ENCODE measurements around the gene CCDC197.

Gene CCDC197

DNA sequence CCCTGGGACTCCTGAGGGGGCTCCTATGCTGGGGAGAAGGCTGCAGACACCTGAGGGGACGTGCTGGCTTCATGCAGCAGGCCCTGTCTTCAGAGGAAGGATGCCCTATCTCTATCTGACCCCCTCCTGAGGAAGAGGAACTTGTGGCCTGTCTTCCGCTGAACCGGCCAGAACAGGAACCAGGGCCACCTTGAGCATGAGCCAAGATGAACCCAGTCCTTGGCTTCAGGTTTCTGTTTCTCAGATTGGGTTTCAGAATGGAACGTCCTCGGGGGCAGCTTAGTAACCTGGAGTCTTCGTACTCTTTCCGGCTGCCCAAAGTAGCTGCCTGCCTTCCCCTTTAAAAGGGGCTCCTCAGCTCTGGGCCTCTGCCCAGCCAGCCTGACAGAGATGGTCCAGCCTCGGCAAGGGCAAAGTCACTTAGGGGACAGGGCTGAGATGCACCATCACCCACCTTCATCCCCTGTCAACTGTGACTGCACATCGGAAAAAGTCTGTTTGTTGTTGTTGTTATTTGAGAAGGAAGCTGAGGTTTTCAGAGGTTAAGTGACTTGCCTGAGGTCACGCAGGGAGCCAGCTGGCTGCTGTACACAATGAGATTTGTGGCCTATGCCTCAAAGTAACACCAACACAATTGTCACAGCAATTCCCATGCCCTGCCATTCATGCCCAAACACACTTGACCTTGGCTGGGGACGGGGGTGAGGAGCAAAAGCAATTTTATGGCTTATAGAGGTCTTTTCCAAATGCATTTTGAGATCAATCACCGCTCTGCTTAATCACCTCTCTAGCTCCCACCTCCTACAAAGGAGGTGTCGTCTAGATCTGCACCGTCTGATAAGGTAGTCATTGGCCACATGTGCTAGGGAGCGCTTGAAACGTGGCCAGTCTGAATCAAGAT is 34.1 kb upstream of the CCDC197 start:
- DNase-seq = no peak

- DNase-seq = no peak
Measured at GRCh38 chr14:93963692-93964091, 33.4 kb upstream of the CCDC197 start.

GRCh38 chr14:93964281-93964680 is 32.8 kb upstream of the CCDC197 start:
- no peak for DNase-seq

GRCh38 chr14:93964820-93965286 is 32.2 kb upstream of the CCDC197 start:
- DNase-seq = no peak

- no peak for DNase-seq
Measured at GRCh38 chr14:93965287-93965821, 31.7 kb upstream of the CCDC197 start.

GRCh38 chr14:93965946-93966474 is 31.1 kb upstream of the CCDC197 start:
- no peak for DNase-seq

GRCh38 chr14:93967637-93968250 is 29.4 kb upstream of the CCDC197 start:
- no peak for DNase-seq

GRCh38 chr14:93969082-93969828 is 27.8 kb upstream of the CCDC197 start:
- DNase-seq = no peak

DNA sequence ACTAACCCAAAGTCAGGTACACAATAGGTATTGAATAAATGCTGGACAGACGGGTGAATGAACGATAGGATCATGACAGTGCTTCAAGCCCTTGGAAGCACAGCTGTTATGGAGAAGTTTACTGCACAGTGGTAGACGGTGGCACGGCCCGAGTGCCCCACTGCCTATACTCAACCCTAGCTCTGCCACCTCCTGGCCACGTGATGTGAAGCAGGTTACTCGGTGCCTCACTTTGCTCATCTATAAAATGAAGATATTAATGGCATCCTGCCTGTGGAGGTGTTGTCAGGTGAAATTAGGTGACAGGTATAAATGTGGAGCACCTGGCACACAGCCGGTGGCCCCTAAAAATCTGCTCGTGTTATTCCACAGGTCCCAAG is 26.5 kb upstream of the CCDC197 start:
- DNase-seq = no peak

DNA sequence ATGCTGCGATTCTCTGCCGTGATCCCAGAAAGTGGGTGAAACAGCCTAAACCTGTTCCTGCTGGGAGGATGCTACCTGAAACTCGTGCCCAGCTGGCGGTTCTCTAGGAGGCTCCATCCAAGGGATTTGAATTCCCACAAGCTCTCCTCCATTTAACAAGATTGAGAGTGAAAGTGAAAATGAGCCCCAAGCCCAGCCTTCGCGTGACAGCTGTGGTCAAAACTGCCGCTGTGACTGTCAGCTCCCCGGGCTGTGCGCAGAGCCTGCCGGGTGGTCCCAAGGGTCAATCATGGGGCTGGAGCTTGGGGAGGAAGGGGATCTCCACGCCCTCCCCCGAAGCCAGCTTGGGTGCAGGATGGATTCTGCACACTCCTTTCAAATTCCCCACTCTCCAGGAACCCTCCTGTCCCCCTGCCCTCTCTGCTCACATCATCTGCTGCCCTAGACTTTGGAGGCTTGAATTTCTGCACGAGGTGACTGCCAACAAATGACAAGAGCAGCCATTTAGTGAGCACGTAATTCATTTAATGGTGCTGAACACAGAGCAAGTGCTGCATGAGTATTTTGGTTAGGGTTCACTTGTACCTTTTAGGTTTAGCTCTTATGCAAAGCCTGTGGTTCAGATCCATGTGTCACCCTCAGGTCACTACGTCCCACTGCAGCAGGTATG is 26.0 kb upstream of the CCDC197 start:
- DNase-seq = no peak

- no peak for DNase-seq
Measured at GRCh38 chr14:93971635-93972027, 25.5 kb upstream of the CCDC197 start.

DNA sequence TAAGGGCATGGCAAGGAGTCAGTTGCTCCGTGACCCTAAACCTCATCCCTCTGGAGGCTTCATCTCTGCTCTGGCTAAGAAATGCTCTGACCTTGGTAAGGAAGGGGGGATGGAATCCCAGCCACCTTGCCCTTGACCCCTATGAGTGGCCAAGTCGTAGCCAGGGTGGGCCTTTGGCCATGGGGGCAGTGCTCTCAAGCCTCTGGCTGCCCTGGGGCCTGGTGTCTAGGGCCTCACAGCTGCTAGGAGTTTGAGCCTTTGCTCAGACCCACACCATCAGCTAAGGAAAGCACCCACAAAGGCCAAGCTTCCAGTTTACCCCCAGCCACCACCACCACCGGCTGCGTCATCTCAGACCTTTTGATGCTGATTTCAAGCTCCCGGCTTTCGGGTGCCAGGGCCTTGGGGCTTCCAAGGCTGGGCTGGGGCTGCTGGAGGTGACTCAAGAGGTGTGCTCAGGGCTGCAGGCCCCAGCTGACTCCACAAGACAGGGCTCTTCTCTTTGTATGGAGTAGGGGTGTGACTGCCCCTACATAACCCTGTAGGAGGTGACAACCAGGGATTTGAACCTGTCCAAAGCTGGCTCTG is 24.4 kb upstream of the CCDC197 start:
- no peak for DNase-seq

GRCh38 chr14:93973607-93974006 is 23.5 kb upstream of the CCDC197 start:
- no peak for DNase-seq

DNA sequence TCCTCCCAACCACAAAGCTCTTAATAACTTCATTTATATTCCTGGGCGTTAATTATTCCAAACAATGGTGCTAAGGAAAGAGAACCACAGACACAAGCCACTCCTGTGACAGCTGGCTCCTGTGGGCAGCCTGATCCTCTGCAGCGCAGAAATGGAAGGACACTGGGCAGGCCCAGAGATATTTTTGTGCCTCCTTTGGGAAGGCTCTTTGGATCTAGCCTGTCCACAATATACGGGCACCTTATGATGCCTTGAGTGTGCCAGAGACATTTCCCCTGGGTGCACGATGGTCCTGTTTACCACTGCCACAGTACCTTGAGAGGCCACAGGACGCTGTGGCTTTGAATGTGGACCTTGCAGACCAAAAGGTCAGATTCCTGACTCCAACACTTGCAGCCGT is 22.8 kb upstream of the CCDC197 start:
- no peak for DNase-seq

DNA sequence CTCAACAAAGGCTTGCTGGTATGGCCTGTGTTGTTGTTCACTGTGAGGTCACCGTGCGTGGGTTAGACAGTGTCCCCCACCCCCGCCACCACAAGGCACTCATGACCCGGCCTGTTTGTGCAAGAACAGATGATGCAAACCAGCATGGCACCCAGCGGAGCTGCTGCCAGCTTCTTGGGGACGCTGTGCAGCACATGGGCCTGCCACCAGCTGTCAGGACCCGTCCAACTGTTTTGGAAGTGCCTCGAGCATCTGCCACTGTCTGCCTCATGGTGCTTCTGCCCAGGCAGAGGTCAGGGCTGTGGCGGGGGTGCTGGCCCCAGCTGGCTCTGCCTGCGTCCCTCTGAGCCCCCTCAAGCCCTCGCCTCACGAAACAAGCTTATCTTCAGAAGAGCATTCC is 22.3 kb upstream of the CCDC197 start:
- no peak for DNase-seq

GRCh38 chr14:93975791-93976476 is 21.2 kb upstream of the CCDC197 start:
- no peak for DNase-seq

DNA sequence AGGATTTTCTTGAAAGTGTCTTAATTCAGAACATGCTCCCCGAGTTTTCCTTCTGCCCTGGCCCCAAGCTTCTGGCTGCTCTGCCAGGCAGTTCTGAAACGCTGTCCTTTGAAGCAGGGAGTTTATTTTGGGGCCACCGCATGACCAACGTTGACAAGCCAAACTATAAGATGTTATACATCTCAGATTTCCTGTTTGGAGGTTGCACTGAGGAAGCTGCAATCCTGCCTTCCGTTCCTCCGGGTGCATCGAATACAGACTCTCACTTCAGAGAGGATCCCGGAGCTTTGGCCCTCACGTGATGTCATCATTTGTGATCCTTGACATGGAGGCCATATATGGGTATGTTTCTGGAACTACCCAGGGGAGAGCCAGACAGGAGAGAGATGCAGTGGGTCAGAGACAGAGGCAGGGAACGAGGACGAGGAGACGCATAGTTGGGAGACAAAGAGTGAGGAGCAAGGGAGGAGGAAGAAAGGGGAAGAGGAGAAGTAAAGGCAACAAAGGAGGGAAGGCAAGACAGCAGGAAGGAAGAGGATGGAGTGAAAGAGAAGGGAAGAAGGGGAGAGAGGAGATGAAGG is 20.5 kb upstream of the CCDC197 start, which contains the start of gene ASB2:
Gene ASB2, minus strand, starts transcription at position 94 of the 581 bp plus-strand sequence. CDS start 12,031 bp downstream, outside the sequence.
- no peak for DNase-seq

- no peak for DNase-seq
Measured at GRCh38 chr14:93977171-93977570, 19.9 kb upstream of the CCDC197 start.

DNA sequence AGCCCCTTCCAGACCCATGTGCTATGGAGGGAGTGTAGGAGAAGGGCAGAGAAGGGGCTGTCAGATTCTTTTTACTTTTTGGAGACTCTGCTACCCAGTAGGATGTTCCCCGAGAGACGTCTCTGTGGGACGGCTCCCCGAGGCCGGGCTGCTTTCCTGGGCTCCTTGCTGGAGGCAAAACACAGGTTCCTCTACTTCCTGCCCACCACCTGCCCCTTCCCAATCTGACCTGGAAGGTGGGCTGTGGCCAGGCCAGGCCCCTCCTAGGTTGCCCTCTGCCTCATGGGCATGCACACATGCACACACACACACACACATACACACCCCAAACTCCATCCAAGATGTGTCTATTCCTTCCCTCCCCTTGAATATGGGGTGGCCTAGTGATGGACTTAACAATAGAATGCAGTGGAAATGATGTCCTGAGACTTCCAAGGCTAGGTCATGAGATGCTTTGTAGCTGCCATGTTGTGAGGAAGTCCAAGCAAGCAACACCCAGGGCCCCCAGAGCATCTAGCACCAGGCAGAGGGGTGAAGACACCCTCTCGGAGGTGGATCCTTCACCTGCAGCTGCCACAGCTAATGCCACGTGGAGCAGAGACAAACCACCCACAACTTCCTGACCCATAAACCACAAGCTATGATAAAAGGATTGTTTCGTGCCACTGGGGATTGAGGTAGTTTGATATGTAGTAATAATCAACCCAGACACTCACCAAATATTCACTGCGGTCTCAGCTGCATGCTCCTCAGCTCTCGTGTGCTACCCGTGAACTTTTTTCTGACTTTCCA is 19.1 kb upstream of the CCDC197 start:
- DNase-seq = no peak

GRCh38 chr14:93978735-93979134 is 18.4 kb upstream of the CCDC197 start:
- no peak for DNase-seq
